Psoas muscle (tissue), 8 donors: ENCODE data around the gene CCP110. TPM values are rescaled to one million over a fixed set of nuclear protein-coding genes. Genes with fewer than 3 reads are reported as not detected.

Source experiments
- ATAC-seq, 4 donors: fragments of 200-7000 bp; cut with Tn5 transposase; one replicate each; pipeline ENCODE4 v1.9.1; 2020; ENCODE audit warnings: moderate library complexity in 3 of 4, mild to moderate bottlenecking in 2 of 4
- DNase-seq, 2 donors: peaks; one replicate each; pipeline ENCODE4 v3.0.0-alpha.2; 2020
- H3K27ac ChIP-seq: fragments of 200-600 bp; one replicate; pipeline ENCODE4 v1.8.0; 2022
- H3K27me3 ChIP-seq, 3 donors: fragments of 200-600 bp in 1 of 3; one replicate each; pipeline versions ENCODE4 v1.6.1 to v1.8.0; 2013 to 2022; ENCODE audit warnings: low read length in 2 of 3, mild to moderate bottlenecking in 2 of 3, moderate library complexity in 1 of 3; ENCODE audit not compliant: insufficient read depth in 3 of 3
- H3K36me3 ChIP-seq, 2 donors: fragments of 200-600 bp in 1 of 2; one replicate each; pipeline versions ENCODE4 v1.6.1 to v1.8.0; 2013 to 2022; ENCODE audit warnings: low read depth in 1 of 2, mild to moderate bottlenecking in 1 of 2, moderate library complexity in 1 of 2; ENCODE audit not compliant: insufficient read depth in 1 of 2
- H3K4me1 ChIP-seq: fragments of 200-600 bp; one replicate; pipeline ENCODE4 v1.8.0; 2022
- H3K4me3 ChIP-seq: fragments of 200-600 bp; one replicate; pipeline ENCODE4 v1.8.0; 2022; ENCODE audit warnings: mild to moderate bottlenecking
- H3K9me3 ChIP-seq: fragments of 200-600 bp; one replicate; pipeline ENCODE4 v1.8.0; 2022
- CTCF ChIP-seq: fragments of 200-600 bp; IDR thresholded peaks from one replicate; pipeline ENCODE4 v1.8.0; 2022; ENCODE audit warnings: antibody characterized with exemption
- WGBS, 3 donors: extraction: QIAGEN DNeasy Blood & Tissue Kit; methylation state at CpG; one replicate each; pipeline versions ENCODE4 v1.1.6 to v1.1.7; 2013; 5-methylcytosine and 5-hydroxymethylcytosine counted together
- intact Hi-C, 2 donors: fragments of 100-400 bp; cut with DNase I; formaldehyde crosslinking; loops; one replicate each; pipeline versions ENCODE4 v1.11.0 to v1.14.2; 2022
- polyA plus RNA-seq, 3 donors: library from polyadenylated mRNA; stranded (reverse); fragments of 200-250 nt; gene quantifications; one replicate each; pipeline ENCODE4 v1.2.3, GENCODE V29; 2013
- total RNA-seq, 4 donors: library from RNA; stranded (reverse); fragmentation: NEBNext Ultra II Directional in 2 of 4; extraction: Animal tissue kit (Norgen Biotek cat#: 25700) in 2 of 4; gene quantifications; one replicate each; pipeline versions ENCODE4 v1.2.1 to v1.2.4, GENCODE V29; 2021 to 2023
- donor health status: healthy with polysubstance abuse.
- donor health status: DM: no; HTN: no; CAD: no; lungs with moderate emphysema.
- donor health status: Bipolar disorder and iron deficiency.
- donor health status: healthy.
- donor health status: DM: yes; HTN: yes; CAD: no.
- donor health status: DM: no; HTN: no; CAD: no.
- donor health status: DM: no; HTN: no; CAD: no.
- donor health status: DM: yes; HTN: yes; CAD: no.

CCP110 gene
- total and polyA plus RNA-seq, 7 donors, result 4.4 to 16.1 (median 5.7) TPM

GRCh38 chr16:19523184-19523558 lies 571 bp upstream of the CCP110 start:
- intact Hi-C loops, result loop anchor here in 1 of 2 donors (2.0 kb wide), 1 partner anchor 32 kb away; the partner anchor contains the start of gene VPS35L
- Histone ChIP-seq H3K36me3 (peaks cover 0 to 9% of the 10 kb centered on the region in 2 donors), H3K9me3 (no peaks in the 10 kb centered on the region), H3K27me3 (no peaks in the 10 kb centered on the region), H3K4me3 (peak overlapping the region; percentile 90), H3K27ac (peak overlapping the region; percentile 48), H3K4me1 (peaks cover 33% of the 10 kb centered on the region)
- no peak for TF ChIP-seq CTCF
- 70 to 76% (median 75%) methylated on average over 18 of the region's 18 CpGs for WGBS, 3 donors
- ATAC-seq, result no peak
- DNase-seq, result no peak

- Histone ChIP-seq H3K36me3 (peaks cover 2 to 17% of the 10 kb centered on the region in 2 donors), H3K27me3 (no peaks in the 10 kb centered on the region), H3K9me3 (no peaks in the 10 kb centered on the region), H3K4me3 (peak overlapping the region; percentile 90), H3K4me1 (peaks cover 33% of the 10 kb centered on the region), H3K27ac (peak overlapping the region; percentile 48)
- ATAC-seq (no peak), DNase-seq (no peak)
- intact Hi-C loops, result no loop called here
- 0 to 2% (median 0%) methylated on average over 11 of the region's 11 CpGs for WGBS, 3 donors
- no peak for TF ChIP-seq CTCF
Measured at GRCh38 chr16:19524356-19524615, 544 bp downstream of the CCP110 start.

- H3K27me3 ChIP-seq, result no peaks in the 10 kb centered on the region
- DNase-seq, result no peak
- intact Hi-C loops, result no loop called here
- whole genome bisulfite sequencing, 3 donors, result 12 to 20% (median 16%) methylated on average over 19 of the region's 19 CpGs
- H3K27ac ChIP-seq, result peak overlapping the region; percentile 48
- no peak for TF ChIP-seq CTCF
- peaks cover 2 to 20% of the 10 kb centered on the region in 2 donors for H3K36me3 ChIP-seq
- ATAC-seq, result no peak
- H3K9me3 ChIP-seq, result no peaks in the 10 kb centered on the region
- peak overlapping the region; percentile 90 for H3K4me3 ChIP-seq
- peaks cover 31% of the 10 kb centered on the region for H3K4me1 ChIP-seq
Measured at GRCh38 chr16:19524616-19525384, 1.1 kb downstream of the CCP110 start.

GRCh38 chr16:19525385-19525723 lies 1.6 kb downstream of the CCP110 start:
- H3K36me3 ChIP-seq, result peaks cover 2 to 21% of the 10 kb centered on the region in 2 donors
- H3K9me3 ChIP-seq, result no peaks in the 10 kb centered on the region
- H3K27me3 ChIP-seq, result no peaks in the 10 kb centered on the region
- no peak for TF ChIP-seq CTCF
- DNase-seq (no peak), ATAC-seq (no peak)
- WGBS, 3 donors, result 86 to 93% (median 86%) methylated on average over 2 of the region's 2 CpGs
- H3K4me1 ChIP-seq, result peaks cover 26% of the 10 kb centered on the region
- H3K4me3 ChIP-seq, result peak overlapping the region; percentile 90
- intact Hi-C loops, result no loop called here
- H3K27ac ChIP-seq, result no peak overlapping the region

GRCh38 chr16:19527161-19527560 lies 3.4 kb downstream of the CCP110 start:
- intact Hi-C loops, result no loop called here
- H3K4me1 ChIP-seq, result peaks cover 18% of the 10 kb centered on the region
- ATAC-seq, result no peak
- peaks cover 2 to 29% of the 10 kb centered on the region in 2 donors for H3K36me3 ChIP-seq
- no peaks in the 10 kb centered on the region for H3K9me3 ChIP-seq
- DNase-seq, result no peak
- WGBS, 3 donors, result 83 to 93% (median 90%) methylated on average over 1 of the region's 1 CpG
- no peaks in the 10 kb centered on the region for H3K27me3 ChIP-seq
- no peak overlapping the region for H3K4me3 ChIP-seq
- no peak overlapping the region for H3K27ac ChIP-seq
- no peak for TF ChIP-seq CTCF
